NCI-H526 (cell line): ENCODE measurements around the gene PPP2R2B.
"Not testable (repeated sequence)": the region's sequence is repeated elsewhere in the genome, so short reads cannot be mapped to it uniquely, and the experiment has no call there.

ENCODE experiments used
- DNase-seq, 2 experiments: peaks; one replicate each; lab custom pipeline; 2025; lab: John Stamatoyannopoulos, UW

The PPP2R2B gene

GRCh38 chr5:146744068-146744745 is 134.3 kb downstream of the PPP2R2B start:
- no peak for DNase-seq

GRCh38 chr5:146734936-146735577 is 143.5 kb downstream of the PPP2R2B start:
- DNase-seq = no peak

- DNase-seq = no peak
Observed at GRCh38 chr5:146732962-146733361, 145.6 kb downstream of the PPP2R2B start.

GRCh38 chr5:146731909-146732659 is 146.5 kb downstream of the PPP2R2B start:
- no peak for DNase-seq

GRCh38 chr5:146728746-146729145 is 149.8 kb downstream of the PPP2R2B start:
- not testable (repeated sequence) for DNase-seq

- DNase-seq = peak in 1 of 2 experiments; percentile 15
Observed at GRCh38 chr5:146726891-146727290, 151.7 kb downstream of the PPP2R2B start.

GRCh38 chr5:146726020-146726419 is 152.5 kb downstream of the PPP2R2B start:
- no peak for DNase-seq

- DNase-seq = no peak
Observed at GRCh38 chr5:146725025-146725424, 153.5 kb downstream of the PPP2R2B start.

- DNase-seq = no peak
Observed at GRCh38 chr5:146722361-146722779, 156.2 kb downstream of the PPP2R2B start.

- no peak for DNase-seq
Observed at GRCh38 chr5:146721073-146721815, 157.3 kb downstream of the PPP2R2B start.

- DNase-seq = no peak
Observed at GRCh38 chr5:146720107-146720506, 158.4 kb downstream of the PPP2R2B start.

GRCh38 chr5:146719179-146719578 is 159.4 kb downstream of the PPP2R2B start:
- no peak for DNase-seq

- DNase-seq = no peak
Observed at GRCh38 chr5:146718609-146719008, 159.9 kb downstream of the PPP2R2B start.

- DNase-seq = no peak
Observed at GRCh38 chr5:146717951-146718350, 160.6 kb downstream of the PPP2R2B start.

GRCh38 chr5:146716636-146717035 is 161.9 kb downstream of the PPP2R2B start:
- DNase-seq = no peak

GRCh38 chr5:146710348-146710747 is 168.2 kb downstream of the PPP2R2B start:
- DNase-seq = no peak

GRCh38 chr5:146707316-146707715 is 171.2 kb downstream of the PPP2R2B start:
- DNase-seq = no peak

- peak in 1 of 2 experiments; percentile 4 for DNase-seq
Observed at GRCh38 chr5:146706321-146706972, 172.1 kb downstream of the PPP2R2B start.

GRCh38 chr5:146704949-146705665 is 173.4 kb downstream of the PPP2R2B start:
- DNase-seq = no peak

GRCh38 chr5:146703899-146704298 is 174.7 kb downstream of the PPP2R2B start:
- no peak for DNase-seq

- no peak for DNase-seq
Observed at GRCh38 chr5:146703499-146703898, 175.1 kb downstream of the PPP2R2B start.
